Measurements from ENCODE around the gene HNRNPC. TPM values are rescaled to one million over a fixed set of nuclear protein-coding genes. Genes with fewer than 3 reads are reported as not detected.

HNRNPC gene
- 676 and 690 TPM in 2 replicates for total RNA-seq
- long read RNA-seq, full-length matches to known transcripts, result 1,234 of 1,713 reads
- long read RNA-seq, partial matches to known transcripts, result 55 of 1,713 reads
- long read RNA-seq, other reads (novel, unspliced or antisense), result 424 of 1,713 reads

- peak; percentile 100 for DNase-seq (ENCODE audit: low spot score, unreplicated experiment)
- H3K4me3 Mint-ChIP-seq (ENCODE audit: low read depth), result peak within 1 kb of the TSS; percentile 100
- H3K36me3 Mint-ChIP-seq (ENCODE audit: insufficient read depth), result peaks cover 26% of the 10 kb centered on the region
- peaks cover 29% of the 10 kb centered on the region for H3K4me1 Mint-ChIP-seq (ENCODE audit: low read depth)
- no peak for TF ChIP-seq CTCF (IDR thresholded peaks at IDR 0.05; ENCODE audit: unreplicated experiment)
- no peaks in the 10 kb centered on the region for H3K27me3 Mint-ChIP-seq
- H3K27ac Mint-ChIP-seq, result peak within 1 kb of the TSS; percentile 100
- H3K9me3 Mint-ChIP-seq (ENCODE audit: low read depth), result no peaks in the 10 kb centered on the region
Observed at GRCh38 chr14:21269252-21270046, at the start of gene HNRNPC. Gene HNRNPC (minus strand): TSS chr14:21269442. CDS start chr14:21234193, 35,249 bp downstream.

- no peak overlapping the region for H3K4me3 Mint-ChIP-seq (ENCODE audit: low read depth)
- H3K4me1 Mint-ChIP-seq (ENCODE audit: low read depth), result peaks cover 2% of the 10 kb centered on the region
- H3K27me3 Mint-ChIP-seq, result no peaks in the 10 kb centered on the region
- H3K9me3 Mint-ChIP-seq (ENCODE audit: low read depth), result no peaks in the 10 kb centered on the region
- no peak for DNase-seq (ENCODE audit: low spot score, unreplicated experiment)
- no peak overlapping the region for H3K27ac Mint-ChIP-seq
- TF ChIP-seq CTCF (IDR thresholded peaks at IDR 0.05; ENCODE audit: unreplicated experiment), result no peak
- peaks cover 1% of the 10 kb centered on the region for H3K36me3 Mint-ChIP-seq (ENCODE audit: insufficient read depth)
Observed at GRCh38 chr14:21317398-21317797, 48.2 kb upstream of the HNRNPC start.

- DNase-seq (ENCODE audit: low spot score, unreplicated experiment), result no peak
- no peak overlapping the region for H3K27ac Mint-ChIP-seq
- H3K9me3 Mint-ChIP-seq (ENCODE audit: low read depth), result no peaks in the 10 kb centered on the region
- H3K36me3 Mint-ChIP-seq (ENCODE audit: insufficient read depth), result no peaks in the 10 kb centered on the region
- no peak overlapping the region for H3K4me3 Mint-ChIP-seq (ENCODE audit: low read depth)
- no peak for TF ChIP-seq CTCF (IDR thresholded peaks at IDR 0.05; ENCODE audit: unreplicated experiment)
- peaks cover 8% of the 10 kb centered on the region for H3K4me1 Mint-ChIP-seq (ENCODE audit: low read depth)
- H3K27me3 Mint-ChIP-seq, result no peaks in the 10 kb centered on the region
Observed at GRCh38 chr14:21313512-21313911, 44.3 kb upstream of the HNRNPC start.

GRCh38 chr14:21311614-21312013, 42.4 kb upstream of the HNRNPC start:
- Mint-ChIP-seq H3K36me3 (ENCODE audit: insufficient read depth) (no peaks in the 10 kb centered on the region), H3K4me1 (ENCODE audit: low read depth) (peaks cover 22% of the 10 kb centered on the region), H3K27ac (no peak overlapping the region), H3K4me3 (ENCODE audit: low read depth) (no peak overlapping the region), H3K27me3 (no peaks in the 10 kb centered on the region), H3K9me3 (ENCODE audit: low read depth) (no peaks in the 10 kb centered on the region)
- TF ChIP-seq CTCF (IDR thresholded peaks at IDR 0.05; ENCODE audit: unreplicated experiment), result no peak
- DNase-seq (ENCODE audit: low spot score, unreplicated experiment), result no peak

GRCh38 chr14:21309956-21310355, 40.7 kb upstream of the HNRNPC start:
- Mint-ChIP-seq H3K27ac (no peak overlapping the region), H3K36me3 (ENCODE audit: insufficient read depth) (no peaks in the 10 kb centered on the region), H3K9me3 (ENCODE audit: low read depth) (no peaks in the 10 kb centered on the region), H3K4me1 (ENCODE audit: low read depth) (peaks cover 22% of the 10 kb centered on the region), H3K27me3 (no peaks in the 10 kb centered on the region), H3K4me3 (ENCODE audit: low read depth) (no peak overlapping the region)
- no peak for DNase-seq (ENCODE audit: low spot score, unreplicated experiment)
- TF ChIP-seq CTCF (IDR thresholded peaks at IDR 0.05; ENCODE audit: unreplicated experiment), result no peak
